C4-2B (cell line): ENCODE measurements around the gene DNM3.

Experiments
- ZFX ChIP-seq: fragments of 450-650 bp; IDR thresholded peaks from 2 replicates; pipeline ENCODE4 v1.6.1; 2017
- TF ChIP-seq, protein P1 (sequence below): fragments of 450-650 bp; conservative IDR thresholded peaks from 2 replicates; pipeline ENCODE4 v1.5.1; 2017; ENCODE audit warnings: mild to moderate bottlenecking

- TF ChIP-seq, protein P1, sequence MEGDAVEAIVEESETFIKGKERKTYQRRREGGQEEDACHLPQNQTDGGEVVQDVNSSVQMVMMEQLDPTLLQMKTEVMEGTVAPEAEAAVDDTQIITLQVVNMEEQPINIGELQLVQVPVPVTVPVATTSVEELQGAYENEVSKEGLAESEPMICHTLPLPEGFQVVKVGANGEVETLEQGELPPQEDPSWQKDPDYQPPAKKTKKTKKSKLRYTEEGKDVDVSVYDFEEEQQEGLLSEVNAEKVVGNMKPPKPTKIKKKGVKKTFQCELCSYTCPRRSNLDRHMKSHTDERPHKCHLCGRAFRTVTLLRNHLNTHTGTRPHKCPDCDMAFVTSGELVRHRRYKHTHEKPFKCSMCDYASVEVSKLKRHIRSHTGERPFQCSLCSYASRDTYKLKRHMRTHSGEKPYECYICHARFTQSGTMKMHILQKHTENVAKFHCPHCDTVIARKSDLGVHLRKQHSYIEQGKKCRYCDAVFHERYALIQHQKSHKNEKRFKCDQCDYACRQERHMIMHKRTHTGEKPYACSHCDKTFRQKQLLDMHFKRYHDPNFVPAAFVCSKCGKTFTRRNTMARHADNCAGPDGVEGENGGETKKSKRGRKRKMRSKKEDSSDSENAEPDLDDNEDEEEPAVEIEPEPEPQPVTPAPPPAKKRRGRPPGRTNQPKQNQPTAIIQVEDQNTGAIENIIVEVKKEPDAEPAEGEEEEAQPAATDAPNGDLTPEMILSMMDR: no peak
- TF ChIP-seq ZFX: no peak
Observed at GRCh38 chr1:172268237-172268636, 426.9 kb downstream of the DNM3 start.
